ENCODE data around the gene DYNLRB1. TPM values are rescaled to one million over a fixed set of nuclear protein-coding genes. Genes with fewer than 3 reads are reported as not detected.
"Not testable (repeated sequence)": the region's sequence is repeated elsewhere in the genome, so short reads cannot be mapped to it uniquely, and the experiment has no call there.

Gene DYNLRB1
- total and polyA plus RNA-seq, 2 of the 13 experiments (the other 11 are each of a cell fraction or from before 2014, with no cell fraction given), result 140 to 244 TPM

- POLR2A ChIA-PET; BruUV-seq (replicated peaks); H3K4me3 ChIP-seq (replicated peaks in 1 of 3; ENCODE audit: insufficient read depth in 1 of 3, low read depth in 2 of 3, low read length in 3 of 3); H2AFZ ChIP-seq (ENCODE audit: low read length); H3K27me3 ChIP-seq (ENCODE audit: control insufficient read depth in 1 of 2, insufficient read depth in 2 of 2, low read length in 2 of 2); H3K9me3 ChIP-seq (ENCODE audit: low read length); DNase-seq (ENCODE audit: low spot score); ATAC-seq; intact Hi-C loops (cut with micrococcal nuclease; ENCODE audit: unreplicated experiment); H3K27ac ChIP-seq (ENCODE audit: extremely low read length, insufficient read depth, low read length); H3K4me2 ChIP-seq (ENCODE audit: low read depth, low read length); FAIRE-seq; CTCF ChIA-PET (ENCODE audit: low intra/inter-chr PET ratio, low total read pairs); H3K9ac ChIP-seq (ENCODE audit: insufficient read depth, low read depth, low read length): not testable (repeated sequence)
- 95% methylated on average over 7 of the region's 7 CpGs for WGBS (ENCODE audit: low lambda C conversion rate)
- H3K4me1 ChIP-seq (ENCODE audit: insufficient read depth, low read length), result peaks cover 62% of the 10 kb centered on the region
- peaks cover 42% of the 10 kb centered on the region for H4K20me1 ChIP-seq (ENCODE audit: insufficient read depth, low read length)
- in situ Hi-C loops (cut with HindIII; ENCODE audit: extremely low pct_ligation_motif_present, low pct_unique_long_range_greater_than_20kb), result loop anchor here (5.0 kb wide), 1 partner anchor 207 kb away; no protein-coding TSS in a partner anchor
- TF ChIP-seq NCOA2 (CRISPR knock-in tag; IDR thresholded peaks at IDR 0.05), result 0 out of 2 replicates have a peak, but pooled peaks have one; percentile 10
- peaks cover 79% of the 10 kb centered on the region for H3K79me2 ChIP-seq (ENCODE audit: insufficient read depth, low read length)
- H3K36me3 ChIP-seq (replicated peaks in 1 of 2; ENCODE audit: control insufficient read depth in 1 of 2, insufficient read depth in 2 of 2, low read length in 2 of 2), result peaks cover 2 to 14% of the 10 kb centered on the region in 2 experiments; a peak in 4 of 5 replicates
Measured at GRCh38 chr20:34518863-34519262, 2.6 kb downstream of the DYNLRB1 start.

GRCh38 chr20:34519841-34520240, 3.6 kb downstream of the DYNLRB1 start:
- DNase-seq (ENCODE audit: low spot score); H3K4me2 ChIP-seq (ENCODE audit: low read depth, low read length); H2AFZ ChIP-seq (ENCODE audit: low read length); BruUV-seq (replicated peaks); FAIRE-seq; H3K4me3 ChIP-seq (replicated peaks in 1 of 3; ENCODE audit: insufficient read depth in 1 of 3, low read depth in 2 of 3, low read length in 3 of 3); CTCF ChIA-PET (ENCODE audit: low intra/inter-chr PET ratio, low total read pairs); H3K27ac ChIP-seq (ENCODE audit: extremely low read length, insufficient read depth, low read length); H3K27me3 ChIP-seq (ENCODE audit: control insufficient read depth in 1 of 2, insufficient read depth in 2 of 2, low read length in 2 of 2); H3K9me3 ChIP-seq (ENCODE audit: low read length); H3K9ac ChIP-seq (ENCODE audit: insufficient read depth, low read depth, low read length); intact Hi-C loops (cut with micrococcal nuclease; ENCODE audit: unreplicated experiment); POLR2A ChIA-PET; ATAC-seq: not testable (repeated sequence)
- H3K79me2 ChIP-seq (ENCODE audit: insufficient read depth, low read length), result peaks cover 88% of the 10 kb centered on the region
- peaks cover 45% of the 10 kb centered on the region for H4K20me1 ChIP-seq (ENCODE audit: insufficient read depth, low read length)
- WGBS (ENCODE audit: low lambda C conversion rate), result 98% methylated on average over 10 of the region's 10 CpGs
- in situ Hi-C loops (cut with HindIII; ENCODE audit: extremely low pct_ligation_motif_present, low pct_unique_long_range_greater_than_20kb), result loop anchor here (5.0 kb wide), 1 partner anchor 208 kb away; no protein-coding TSS in a partner anchor
- peaks cover 2 to 14% of the 10 kb centered on the region in 2 experiments; a peak in 4 of 5 replicates for H3K36me3 ChIP-seq (replicated peaks in 1 of 2; ENCODE audit: control insufficient read depth in 1 of 2, insufficient read depth in 2 of 2, low read length in 2 of 2)
- TF ChIP-seq ZNF121 (CRISPR knock-in tag; IDR thresholded peaks at IDR 0.05), result 0 out of 2 replicates have a peak, but pooled peaks have one; percentile 14
- peaks cover 62% of the 10 kb centered on the region for H3K4me1 ChIP-seq (ENCODE audit: insufficient read depth, low read length)

Measured in HepG2 (cell line).